PC-9 (cell line): ENCODE results near the gene AMBRA1.

Experiments
- CTCF ChIP-seq: fragments of 200-600 bp; sonication (generic); conservative IDR thresholded peaks from 2 replicates; pipeline ENCODE4 v1.6.1; 2017; ENCODE audit warnings: mixed run types, antibody characterized with exemption, mild to moderate bottlenecking, moderate library complexity
- EZH2 ChIP-seq: fragments of 200-600 bp; sonication (generic); IDR thresholded peaks from 2 replicates; pipeline ENCODE4 v1.8.0; 2017; ENCODE audit warnings: antibody characterized with exemption, low read depth

- TF ChIP-seq CTCF: no peak
- no peak for TF ChIP-seq EZH2
Observed at GRCh38 chr11:46632502-46632901, 38.7 kb upstream of the AMBRA1 start.
